ENCODE results near the gene RGS4.

The RGS4 gene

GRCh38 chr1:163071405-163072255 is 2.5 kb downstream of the RGS4 start:
- ChIA-PET POLR2A (no interaction called here), CTCF (interaction anchor here (0.7 to 5.6 kb wide), 12 partner anchors 8 to 714 kb away, joined by 3 to 62 read pairs (median 3); no protein-coding TSS in a partner anchor)
- peak; percentile 77 for TF ChIP-seq CTCF (IDR thresholded peaks at IDR 0.05; ENCODE audit: control extremely low read depth, extremely low read depth, low read depth, missing control alignments)
- peak; percentile 43 for DNase-seq (ENCODE audit: extremely low spot score)

- ChIA-PET CTCF (interaction anchor here (0.9 to 5.6 kb wide), 6 partner anchors 9 to 243 kb away, joined by 3 to 62 read pairs (median 9); no protein-coding TSS in a partner anchor), POLR2A (no interaction called here)
- no peak for DNase-seq (ENCODE audit: extremely low spot score)
- TF ChIP-seq CTCF (IDR thresholded peaks at IDR 0.05; ENCODE audit: control extremely low read depth, extremely low read depth, low read depth, missing control alignments): no peak
Measured at GRCh38 chr1:163072658-163073057, 3.5 kb downstream of the RGS4 start.

GRCh38 chr1:163074004-163074403 is 4.8 kb downstream of the RGS4 start:
- POLR2A ChIA-PET: no interaction called here
- CTCF ChIA-PET: interaction anchor here (1.4 to 3.5 kb wide), 3 partner anchors 13 to 221 kb away, joined by 3 to 21 read pairs (median 3); no protein-coding TSS in a partner anchor
- no peak for TF ChIP-seq CTCF (IDR thresholded peaks at IDR 0.05; ENCODE audit: control extremely low read depth, extremely low read depth, low read depth, missing control alignments)

GRCh38 chr1:163074716-163075284 is 5.6 kb downstream of the RGS4 start:
- TF ChIP-seq CTCF (IDR thresholded peaks at IDR 0.05; ENCODE audit: control extremely low read depth, extremely low read depth, low read depth, missing control alignments): no peak
- no peak for DNase-seq (ENCODE audit: extremely low spot score)
- ChIA-PET POLR2A (no interaction called here), CTCF (interaction anchor here (1.0 to 1.5 kb wide), 2 partner anchors 24 to 241 kb away, joined by 3 to 5 read pairs; no protein-coding TSS in a partner anchor)

More at GRCh38 chr1:163074004-163074403, 4.8 kb downstream of the RGS4 start:
- DNase-seq (ENCODE audit: extremely low spot score): no peak

GRCh38 chr1:163076044-163076443 is 6.9 kb downstream of the RGS4 start:
- TF ChIP-seq CTCF (IDR thresholded peaks at IDR 0.05; ENCODE audit: control extremely low read depth, extremely low read depth, low read depth, missing control alignments): no peak
- ChIA-PET POLR2A (no interaction called here), CTCF (interaction anchor here (1.5 kb wide), 1 partner anchor 239 kb away, joined by 4 read pairs; no protein-coding TSS in a partner anchor)
- DNase-seq (ENCODE audit: extremely low spot score): no peak

GRCh38 chr1:163076446-163076845 is 7.3 kb downstream of the RGS4 start:
- CTCF ChIA-PET: interaction anchor here (1.0 to 1.5 kb wide), 2 partner anchors 10 to 239 kb away, joined by 3 to 4 read pairs; no protein-coding TSS in a partner anchor
- DNase-seq (ENCODE audit: extremely low spot score): no peak

More at GRCh38 chr1:163076446-163076845, 7.3 kb downstream of the RGS4 start:
- TF ChIP-seq CTCF (IDR thresholded peaks at IDR 0.05; ENCODE audit: control extremely low read depth, extremely low read depth, low read depth, missing control alignments): no peak
- POLR2A ChIA-PET: no interaction called here
